Effector CD4-positive, alpha-beta T cell (primary cell): ENCODE data around the gene PLXNA3.

Experiments used
- DNase-seq: peaks from one replicate; pipeline ENCODE4 v3.0.0-alpha.2; 2020

PLXNA3 gene

GRCh38 chrX:154435171-154435733 lies 22.8 kb upstream of the PLXNA3 start:
- no peak for DNase-seq

DNA sequence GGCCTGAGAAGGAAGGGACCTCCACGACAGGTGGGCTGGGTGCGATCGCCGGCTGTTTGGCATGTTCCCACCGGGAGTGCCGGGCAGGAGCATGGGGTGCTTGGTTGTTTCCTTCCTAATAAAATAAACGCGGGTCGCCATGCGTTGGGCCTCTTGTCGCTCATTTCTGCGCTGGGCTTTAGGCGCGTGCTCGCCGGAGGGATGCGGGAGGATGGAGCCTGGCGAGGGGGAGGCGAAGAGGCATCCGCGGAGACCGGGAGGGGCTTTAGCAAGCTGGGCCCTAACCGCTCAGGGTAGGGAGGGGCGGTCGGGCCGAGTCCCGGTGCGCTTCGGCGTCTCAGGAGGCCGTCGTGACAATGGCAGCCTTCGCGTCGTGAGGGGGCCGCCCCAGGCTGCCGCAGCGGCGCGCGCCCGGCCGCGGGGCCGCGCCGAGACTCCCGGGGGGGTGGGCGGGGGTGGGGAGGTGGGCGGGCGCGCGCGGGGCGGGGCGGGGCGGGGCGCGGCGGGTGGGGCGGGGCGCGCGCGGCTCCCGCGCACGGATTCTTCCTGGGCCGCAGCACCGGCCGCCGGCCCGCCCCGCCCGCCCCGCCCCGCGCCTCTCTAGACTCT lies 21.6 kb upstream of the PLXNA3 start:
- DNase-seq: peak; percentile 40

- DNase-seq: peak; percentile 47
Measured at GRCh38 chrX:154436983-154437752, 20.9 kb upstream of the PLXNA3 start, which contains the start of gene GDI1. Gene GDI1, plus strand, starts transcription at chrX:154437154. Its CDS starts 101 bp downstream, at chrX:154437255.

DNA sequence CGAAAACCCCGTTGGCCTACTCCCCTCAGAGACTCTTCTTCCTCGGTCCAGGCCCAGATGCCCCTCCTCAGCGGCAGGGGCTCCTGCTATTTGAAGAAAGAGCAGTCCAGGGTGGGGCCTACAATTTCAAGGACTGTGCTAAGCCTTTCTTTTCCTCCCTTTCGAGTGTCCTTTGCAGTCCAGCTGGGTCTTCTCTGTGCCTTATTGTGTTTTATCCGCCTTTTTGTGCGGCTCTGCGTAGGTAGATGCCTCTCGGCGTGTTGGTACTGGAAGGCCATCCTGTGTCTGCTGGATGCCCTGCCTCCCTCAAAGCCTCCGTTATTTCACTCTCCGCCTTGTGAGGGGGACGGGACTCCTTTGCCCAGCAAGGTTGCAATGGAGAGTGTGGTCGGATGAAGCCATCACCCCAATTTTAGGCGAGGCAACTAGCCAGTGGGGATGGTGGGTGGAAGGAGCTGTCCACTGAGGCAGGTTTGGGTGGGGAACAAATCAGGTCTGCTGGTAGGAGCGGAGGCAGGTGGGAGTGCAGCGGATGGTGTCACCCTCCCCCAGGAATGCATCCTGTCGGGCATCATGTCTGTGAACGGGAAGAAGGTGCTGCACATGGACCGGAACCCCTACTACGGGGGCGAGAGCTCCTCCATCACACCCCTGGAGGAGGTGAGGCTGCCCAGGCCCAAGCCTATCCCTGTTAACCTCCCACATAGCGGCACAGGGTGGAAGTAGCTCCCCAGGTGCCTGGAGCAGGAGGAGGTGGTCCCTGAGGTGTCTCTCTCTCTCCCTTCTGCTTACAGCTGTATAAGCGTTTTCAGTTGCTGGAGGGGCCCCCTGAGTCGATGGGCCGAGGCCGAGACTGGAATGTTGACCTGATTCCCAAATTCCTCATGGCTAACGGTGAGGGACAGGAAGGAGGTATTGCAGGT lies 19.8 kb upstream of the PLXNA3 start:
- no peak for DNase-seq

DNA sequence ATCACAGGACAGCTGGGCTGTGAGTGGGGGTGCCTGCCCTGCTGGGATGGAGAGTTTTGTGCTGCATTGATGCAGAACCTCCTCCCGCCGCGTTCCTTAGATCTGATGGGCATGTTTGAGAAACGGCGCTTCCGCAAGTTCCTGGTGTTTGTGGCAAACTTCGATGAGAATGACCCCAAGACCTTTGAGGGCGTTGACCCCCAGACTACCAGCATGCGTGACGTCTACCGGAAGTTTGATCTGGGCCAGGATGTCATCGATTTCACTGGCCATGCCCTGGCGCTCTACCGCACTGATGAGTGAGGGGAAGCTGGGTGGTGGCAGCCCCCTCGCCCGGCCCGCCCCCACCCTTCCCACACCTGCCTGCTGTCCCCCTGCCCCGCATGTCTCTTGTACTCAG lies 18.2 kb upstream of the PLXNA3 start:
- no peak for DNase-seq

DNA sequence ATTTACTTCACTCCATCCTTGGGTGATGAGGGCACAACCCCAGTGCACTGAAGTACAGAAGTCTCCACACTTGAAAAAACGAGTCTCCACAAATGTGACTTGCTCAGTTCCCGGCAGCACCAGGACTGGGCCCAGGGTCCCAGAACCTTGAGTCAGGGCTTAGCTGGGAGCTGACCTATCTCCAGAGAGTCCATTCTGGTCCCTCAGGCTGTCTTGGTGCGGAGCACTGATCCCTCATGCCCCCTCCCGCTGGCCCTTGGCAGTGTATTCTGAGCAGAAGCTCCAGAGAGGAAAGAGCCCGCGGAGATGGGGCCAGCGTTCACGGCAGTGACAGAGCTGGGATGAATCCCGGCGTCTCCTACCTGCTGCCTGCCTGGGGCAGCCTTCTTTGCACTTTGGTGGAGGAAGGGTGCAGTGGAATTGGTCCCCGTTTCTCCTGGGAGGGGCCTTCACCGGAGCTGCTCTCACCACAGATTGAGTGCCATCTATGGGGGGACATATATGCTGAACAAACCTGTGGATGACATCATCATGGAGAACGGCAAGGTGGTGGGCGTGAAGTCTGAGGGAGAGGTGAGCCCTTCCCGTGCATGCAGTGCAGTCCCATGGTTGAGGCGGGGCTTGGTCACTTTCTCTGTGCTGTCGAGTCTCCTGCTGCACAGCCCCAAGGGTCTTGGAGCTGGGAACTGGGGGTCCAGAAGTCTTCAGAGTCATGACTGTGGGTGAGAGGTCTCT lies 17.3 kb upstream of the PLXNA3 start:
- DNase-seq: no peak

DNA sequence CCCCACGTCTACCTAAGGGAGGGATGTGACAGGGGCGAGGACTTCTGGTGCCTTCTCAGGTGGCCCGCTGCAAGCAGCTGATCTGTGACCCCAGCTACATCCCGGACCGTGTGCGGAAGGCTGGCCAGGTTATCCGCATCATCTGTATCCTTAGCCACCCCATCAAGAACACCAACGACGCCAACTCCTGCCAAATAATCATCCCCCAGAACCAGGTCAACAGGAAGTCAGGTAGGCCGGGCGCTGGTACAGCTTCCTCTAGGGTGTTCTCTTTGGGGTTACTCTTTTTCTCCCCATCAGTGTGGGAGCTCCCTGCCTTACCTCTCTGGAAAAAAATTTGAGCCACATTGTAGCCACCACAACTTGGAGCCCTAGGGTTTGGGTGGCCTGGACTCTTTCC lies 16.5 kb upstream of the PLXNA3 start:
- DNase-seq: no peak

GRCh38 chrX:154441984-154442707 lies 15.9 kb upstream of the PLXNA3 start:
- no peak for DNase-seq

GRCh38 chrX:154443479-154443910 lies 14.6 kb upstream of the PLXNA3 start:
- DNase-seq: no peak

GRCh38 chrX:154443992-154444754 lies 13.9 kb upstream of the PLXNA3 start, which contains the start of gene FAM50A:
Gene FAM50A, plus strand, starts transcription at chrX:154444141. Its CDS starts 95 bp downstream, at chrX:154444236.
- peak; percentile 56 for DNase-seq

DNA sequence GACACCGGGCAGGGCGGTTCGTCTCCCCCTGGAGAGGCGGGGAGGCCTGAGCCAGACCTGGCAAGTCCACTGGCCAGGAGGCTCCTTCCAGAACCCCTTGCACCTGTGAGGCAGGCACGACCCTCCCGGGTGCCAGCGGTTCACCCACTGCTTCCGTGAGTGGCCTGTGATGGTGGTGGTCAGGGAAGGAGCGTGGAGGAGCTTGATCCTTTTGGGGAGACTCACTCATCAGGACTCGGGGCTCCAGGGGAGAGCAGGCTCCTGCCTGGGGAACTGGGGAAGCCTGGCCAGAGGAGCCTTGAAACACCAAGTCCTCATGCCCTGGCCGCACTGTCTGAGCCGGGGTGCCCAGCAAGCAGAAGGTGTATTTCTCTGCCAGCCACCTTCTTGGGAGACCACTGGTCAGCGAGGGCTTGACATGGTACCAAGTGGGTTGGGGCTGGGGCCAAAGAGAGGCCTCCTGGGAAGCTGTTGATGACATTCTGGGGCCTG lies 13.3 kb upstream of the PLXNA3 start:
- DNase-seq: no peak

GRCh38 chrX:154445776-154446175 lies 12.3 kb upstream of the PLXNA3 start:
- no peak for DNase-seq

- DNase-seq: no peak
Measured at GRCh38 chrX:154446430-154446829, 11.7 kb upstream of the PLXNA3 start.

DNA sequence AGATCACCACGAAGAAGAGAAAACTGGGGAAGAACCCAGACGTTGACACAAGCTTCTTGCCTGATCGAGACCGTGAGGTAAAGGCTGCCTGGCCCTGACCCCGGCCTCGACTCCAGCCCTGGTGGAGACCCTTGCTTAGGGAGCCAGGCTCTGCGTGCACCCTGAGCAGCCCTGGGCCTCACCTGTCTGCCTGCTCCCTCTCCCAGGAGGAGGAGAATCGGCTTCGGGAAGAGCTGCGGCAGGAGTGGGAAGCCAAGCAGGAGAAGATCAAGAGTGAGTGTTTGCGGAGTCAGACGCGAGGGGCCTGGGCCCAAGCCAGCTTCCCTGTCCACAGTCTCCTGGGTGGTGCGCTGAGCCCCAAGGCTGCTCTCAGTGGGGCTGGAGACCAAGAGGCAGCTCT lies 9.6 kb upstream of the PLXNA3 start:
- no peak for DNase-seq

DNA sequence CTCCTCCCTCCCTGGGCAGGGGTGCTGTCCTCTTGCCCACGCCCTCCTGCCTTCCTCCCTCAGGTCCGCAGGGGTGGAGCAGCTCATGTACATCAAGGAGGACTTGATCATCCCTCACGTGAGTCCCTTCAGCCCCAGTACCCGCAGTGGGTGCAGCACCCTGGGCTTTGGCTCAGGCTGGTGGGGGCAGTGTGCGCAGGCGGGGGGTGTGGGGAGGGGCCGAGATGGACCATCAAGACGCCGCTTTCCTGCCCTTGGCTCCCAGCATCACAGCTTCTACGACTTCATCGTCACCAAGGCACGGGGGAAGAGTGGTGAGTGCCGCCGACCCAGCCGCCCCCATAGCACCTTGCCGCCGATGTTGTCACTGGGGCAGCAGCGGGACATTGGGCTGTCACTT lies 8.5 kb upstream of the PLXNA3 start:
- no peak for DNase-seq

GRCh38 chrX:154450312-154450711 lies 7.8 kb upstream of the PLXNA3 start:
- no peak for DNase-seq

- DNase-seq: no peak
Measured at GRCh38 chrX:154452823-154453222, 5.3 kb upstream of the PLXNA3 start.

- DNase-seq: peak; percentile 40
Measured at GRCh38 chrX:154457491-154458115, 478 bp upstream of the PLXNA3 start.

DNA sequence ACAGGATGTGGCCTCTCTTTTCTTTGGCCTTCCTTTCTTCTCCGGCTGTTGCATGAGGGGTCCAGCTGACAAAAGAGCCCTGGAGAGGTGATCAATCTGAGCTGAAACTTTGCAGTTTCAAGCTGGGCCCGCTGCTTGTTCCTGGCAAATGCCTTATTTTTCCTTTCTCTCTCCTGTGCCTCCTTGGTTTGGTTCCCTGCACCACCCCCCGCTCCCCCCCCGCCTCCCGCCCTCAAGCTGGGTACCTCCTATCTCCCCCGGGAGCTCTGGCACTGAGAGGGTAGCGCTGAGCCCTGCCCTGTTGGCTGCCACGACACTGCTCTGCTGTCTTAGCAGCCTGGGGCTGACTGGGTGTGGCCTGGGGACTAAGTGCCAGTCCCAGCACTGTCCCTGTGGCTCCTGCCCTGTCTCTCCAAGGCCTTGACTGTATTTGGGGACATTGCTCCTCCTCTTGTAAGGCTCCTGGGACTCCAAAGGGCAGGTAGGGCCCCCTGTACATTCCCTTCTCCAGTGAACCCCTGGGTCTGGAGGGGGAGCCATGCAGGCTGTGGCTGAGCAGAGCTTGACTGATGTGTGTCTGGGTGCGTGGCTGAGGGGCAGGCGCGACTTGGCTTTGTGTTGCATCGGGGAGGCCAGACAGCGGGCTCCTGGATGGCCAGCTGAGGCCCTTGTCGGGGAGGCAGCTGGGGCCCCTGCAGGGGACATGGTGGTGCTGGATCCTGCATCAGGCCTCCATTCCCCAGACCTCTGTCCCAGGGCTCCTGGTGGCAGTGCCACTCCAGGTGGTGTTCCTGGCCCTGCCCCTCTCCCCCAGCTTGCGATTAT lies 1.1 kb downstream of the PLXNA3 start:
- no peak for DNase-seq
